ENCODE data around the gene PRAMEF9.
"Not testable (repeated sequence)": the region's sequence is repeated elsewhere in the genome, so short reads cannot be mapped to it uniquely, and the experiment has no call there.

The PRAMEF9 gene

DNA sequence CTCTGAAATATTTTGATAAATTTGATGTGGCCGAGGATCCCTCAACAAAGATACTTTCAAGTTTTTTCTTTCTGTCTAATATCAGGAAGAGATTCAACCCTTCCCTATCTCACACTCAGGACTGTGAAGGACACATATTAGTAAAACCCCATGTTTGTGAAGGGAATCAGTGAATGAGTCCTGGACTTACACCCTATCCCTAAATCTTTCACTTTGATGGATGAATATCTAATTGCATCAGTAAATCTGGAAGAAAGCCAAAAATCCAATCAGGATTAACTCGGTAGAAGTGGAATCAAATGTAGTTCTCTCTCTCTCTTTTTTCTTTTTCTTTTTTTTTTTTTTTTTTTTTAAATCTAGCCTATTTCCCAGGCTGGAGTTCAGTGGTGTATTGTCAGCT lies at the start of gene PRAMEF9:
PRAMEF9 (plus strand) TSS at position 301 of the 400 bp plus-strand sequence. CDS start 3,433 bp downstream, outside the sequence.
- H3K4me2 ChIP-seq (ENCODE audit: low read depth, low read length, poor library complexity, severe bottlenecking); H3K36me3 ChIP-seq (ENCODE audit: low read length); H3K27ac ChIP-seq (ENCODE audit: low read depth, low read length): not testable (repeated sequence)

DNA sequence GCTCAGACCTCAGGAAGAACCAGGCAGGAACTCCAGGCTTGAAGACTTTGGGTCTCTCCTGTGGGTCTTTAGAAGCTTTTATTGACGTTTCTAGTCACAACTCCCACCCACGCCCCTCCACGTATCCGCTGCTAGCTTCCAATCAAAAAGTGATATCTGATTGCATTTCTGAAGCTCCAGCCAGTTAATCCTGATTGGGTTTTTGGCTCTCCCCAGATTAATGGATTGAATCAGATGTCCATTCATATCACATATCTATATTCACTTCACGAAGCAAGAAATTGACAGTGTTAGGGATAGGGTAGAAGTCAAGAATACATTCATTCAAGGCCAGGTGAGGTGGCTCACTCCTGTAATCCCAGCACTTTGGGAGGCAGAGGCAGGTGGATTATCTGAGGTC lies 15.7 kb upstream of the PRAMEF9 start, which contains the start of gene PRAMEF26:
PRAMEF26 (minus strand) TSS at position 101 of the 400 bp plus-strand sequence. CDS start 2,914 bp downstream, outside the sequence.
- H3K9me3 ChIP-seq (ENCODE audit: insufficient read depth, low read length); H3K4me2 ChIP-seq (ENCODE audit: low read depth, low read length, poor library complexity, severe bottlenecking); H3K4me3 ChIP-seq (ENCODE audit: insufficient read depth, low read length, poor library complexity, severe bottlenecking); H3K9ac ChIP-seq (ENCODE audit: low read length); H3K36me3 ChIP-seq (ENCODE audit: low read length); H3F3A ChIP-seq (ENCODE audit: insufficient read depth); H4K20me1 ChIP-seq (ENCODE audit: low read depth, low read length); H3K79me2 ChIP-seq (ENCODE audit: insufficient read depth, low read length); H3K9me2 ChIP-seq (replicated peaks; ENCODE audit: insufficient read depth, low read length); H3K27me3 ChIP-seq (ENCODE audit: low read length); H2AFZ ChIP-seq (ENCODE audit: low read depth, low read length, severe bottlenecking); H3K27ac ChIP-seq (ENCODE audit: low read depth, low read length): not testable (repeated sequence)

More for the DNA sequence above, at the start of gene PRAMEF9:
- H3K9me2 ChIP-seq (replicated peaks; ENCODE audit: insufficient read depth, low read length); H4K20me1 ChIP-seq (ENCODE audit: low read depth, low read length); H3F3A ChIP-seq (ENCODE audit: insufficient read depth); H3K9me3 ChIP-seq (ENCODE audit: insufficient read depth, low read length); H3K4me3 ChIP-seq (ENCODE audit: insufficient read depth, low read length, poor library complexity, severe bottlenecking); H2AFZ ChIP-seq (ENCODE audit: low read depth, low read length, severe bottlenecking); H3K27me3 ChIP-seq (ENCODE audit: low read length); H3K9ac ChIP-seq (ENCODE audit: low read length); H3K79me2 ChIP-seq (ENCODE audit: insufficient read depth, low read length): not testable (repeated sequence)

DNA sequence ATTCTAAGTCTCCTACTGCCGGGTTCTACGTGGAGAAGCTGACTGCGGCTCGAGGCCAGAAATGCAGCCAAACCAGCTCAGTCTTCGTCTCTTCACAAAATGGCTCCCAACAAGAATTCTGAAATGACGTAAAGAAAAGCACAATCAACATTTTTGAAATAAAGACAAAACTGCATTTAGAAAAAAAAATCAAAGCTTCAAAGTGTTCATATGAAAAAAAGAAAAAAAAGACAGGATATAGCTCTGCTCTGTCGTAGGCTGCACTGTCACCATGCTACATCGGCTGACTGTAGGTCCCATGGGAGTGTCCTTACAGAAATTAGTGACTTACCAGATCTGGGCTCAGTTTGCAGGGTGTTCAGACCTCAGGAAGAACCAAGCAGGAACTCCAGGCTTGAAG lies 6.1 kb upstream of the PRAMEF9 start, which contains the start of gene HNRNPCL4:
HNRNPCL4 (minus strand) TSS at position 101 of the 400 bp plus-strand sequence. CDS start 164 bp downstream, outside the sequence.
- not testable (repeated sequence) for H3K79me2 ChIP-seq (ENCODE audit: insufficient read depth, low read length); H3K4me2 ChIP-seq (ENCODE audit: low read depth, low read length, poor library complexity, severe bottlenecking); H3K4me3 ChIP-seq (ENCODE audit: insufficient read depth, low read length, poor library complexity, severe bottlenecking); H3K27me3 ChIP-seq (ENCODE audit: low read length); H2AFZ ChIP-seq (ENCODE audit: low read depth, low read length, severe bottlenecking); H3K9me3 ChIP-seq (ENCODE audit: insufficient read depth, low read length); H3K36me3 ChIP-seq (ENCODE audit: low read length); H3K9me2 ChIP-seq (replicated peaks; ENCODE audit: insufficient read depth, low read length); H3F3A ChIP-seq (ENCODE audit: insufficient read depth); H3K9ac ChIP-seq (ENCODE audit: low read length); H3K27ac ChIP-seq (ENCODE audit: low read depth, low read length); H4K20me1 ChIP-seq (ENCODE audit: low read depth, low read length)

DNA sequence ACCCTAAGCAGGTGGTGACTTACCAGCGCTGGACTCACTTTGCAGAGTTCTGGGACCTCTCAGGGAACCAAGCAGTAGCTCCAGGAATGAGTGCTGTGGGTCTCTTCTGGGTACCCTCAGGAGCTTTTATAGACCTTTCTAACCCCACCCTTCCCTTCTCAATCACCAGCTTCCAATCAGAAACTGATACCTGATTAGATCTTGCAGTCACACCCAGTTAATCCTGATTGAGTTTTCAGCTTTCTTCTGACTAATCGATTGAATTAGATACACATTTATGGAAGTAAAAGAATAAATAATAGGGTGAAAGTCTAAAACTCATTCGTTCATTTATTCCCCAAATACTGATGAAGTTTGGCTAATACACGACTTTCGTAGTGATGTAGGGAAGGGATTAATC lies 29.7 kb downstream of the PRAMEF9 start, which contains the start of gene PRAMEF13:
PRAMEF13 (minus strand) TSS at position 101 of the 400 bp plus-strand sequence. CDS start 1,820 bp downstream, outside the sequence.
- H3K27me3 ChIP-seq (ENCODE audit: low read length); H3K4me3 ChIP-seq (ENCODE audit: insufficient read depth, low read length, poor library complexity, severe bottlenecking); H3K36me3 ChIP-seq (ENCODE audit: low read length); H3K9me3 ChIP-seq (ENCODE audit: insufficient read depth, low read length); H3K9me2 ChIP-seq (replicated peaks; ENCODE audit: insufficient read depth, low read length); H3F3A ChIP-seq (ENCODE audit: insufficient read depth); H2AFZ ChIP-seq (ENCODE audit: low read depth, low read length, severe bottlenecking); H3K9ac ChIP-seq (ENCODE audit: low read length); H3K79me2 ChIP-seq (ENCODE audit: insufficient read depth, low read length); H3K4me2 ChIP-seq (ENCODE audit: low read depth, low read length, poor library complexity, severe bottlenecking); H4K20me1 ChIP-seq (ENCODE audit: low read depth, low read length); H3K27ac ChIP-seq (ENCODE audit: low read depth, low read length): not testable (repeated sequence)

DNA sequence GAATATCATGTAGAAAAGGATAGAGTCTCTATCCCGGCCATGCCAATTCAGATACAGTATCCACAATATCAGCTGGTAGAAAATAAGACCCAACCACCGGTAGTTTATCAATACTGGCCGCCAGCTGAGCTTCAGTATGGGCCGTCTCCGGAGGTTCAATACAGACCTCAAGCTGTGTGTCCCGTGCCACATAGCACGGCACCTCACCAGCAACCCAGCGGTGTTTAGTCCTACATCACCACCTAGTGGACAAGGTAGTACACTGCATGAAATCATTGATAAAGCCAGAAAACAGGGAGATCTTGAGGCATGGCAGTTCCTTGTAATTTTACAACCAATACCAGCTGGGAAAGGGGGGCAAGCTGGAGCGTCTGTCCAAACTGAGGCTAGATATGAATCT lies 37.1 kb downstream of the PRAMEF9 start:
- H3K27me3 ChIP-seq (ENCODE audit: low read length); H2AFZ ChIP-seq (ENCODE audit: low read depth, low read length, severe bottlenecking); H3K4me2 ChIP-seq (ENCODE audit: low read depth, low read length, poor library complexity, severe bottlenecking); H3K27ac ChIP-seq (ENCODE audit: low read depth, low read length); H3K79me2 ChIP-seq (ENCODE audit: insufficient read depth, low read length); H3K9me3 ChIP-seq (ENCODE audit: insufficient read depth, low read length); H3K9ac ChIP-seq (ENCODE audit: low read length); H3F3A ChIP-seq (ENCODE audit: insufficient read depth); H3K36me3 ChIP-seq (ENCODE audit: low read length); H4K20me1 ChIP-seq (ENCODE audit: low read depth, low read length); H3K4me3 ChIP-seq (ENCODE audit: insufficient read depth, low read length, poor library complexity, severe bottlenecking); H3K9me2 ChIP-seq (replicated peaks; ENCODE audit: insufficient read depth, low read length): not testable (repeated sequence)

DNA sequence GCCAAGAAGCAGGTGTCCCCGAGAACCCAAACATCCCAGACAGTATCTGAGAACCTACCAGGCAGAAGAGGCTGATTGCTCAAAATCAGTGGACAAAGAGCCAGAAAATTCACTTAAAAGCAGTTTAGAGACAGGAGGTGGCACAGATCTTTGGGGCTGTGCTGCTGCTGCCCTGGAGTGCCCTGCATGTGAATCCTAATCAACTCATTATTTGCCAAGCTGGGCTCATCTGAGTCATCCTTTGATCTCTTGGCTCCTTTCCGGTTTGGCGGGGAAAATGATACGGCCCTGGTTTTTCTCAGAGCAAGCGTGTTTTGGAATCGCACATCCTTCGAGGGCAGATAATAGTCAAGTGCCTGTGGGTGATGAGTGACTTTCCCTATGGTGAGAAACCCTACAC lies 45.0 kb downstream of the PRAMEF9 start:
- H3K36me3 ChIP-seq (ENCODE audit: low read length); H3K9ac ChIP-seq (ENCODE audit: low read length); H3K4me2 ChIP-seq (ENCODE audit: low read depth, low read length, poor library complexity, severe bottlenecking); H3K9me2 ChIP-seq (replicated peaks; ENCODE audit: insufficient read depth, low read length); H3K27ac ChIP-seq (ENCODE audit: low read depth, low read length); H3K79me2 ChIP-seq (ENCODE audit: insufficient read depth, low read length); H3F3A ChIP-seq (ENCODE audit: insufficient read depth); H3K9me3 ChIP-seq (ENCODE audit: insufficient read depth, low read length); H4K20me1 ChIP-seq (ENCODE audit: low read depth, low read length); H3K27me3 ChIP-seq (ENCODE audit: low read length); H2AFZ ChIP-seq (ENCODE audit: low read depth, low read length, severe bottlenecking); H3K4me3 ChIP-seq (ENCODE audit: insufficient read depth, low read length, poor library complexity, severe bottlenecking): not testable (repeated sequence)

DNA sequence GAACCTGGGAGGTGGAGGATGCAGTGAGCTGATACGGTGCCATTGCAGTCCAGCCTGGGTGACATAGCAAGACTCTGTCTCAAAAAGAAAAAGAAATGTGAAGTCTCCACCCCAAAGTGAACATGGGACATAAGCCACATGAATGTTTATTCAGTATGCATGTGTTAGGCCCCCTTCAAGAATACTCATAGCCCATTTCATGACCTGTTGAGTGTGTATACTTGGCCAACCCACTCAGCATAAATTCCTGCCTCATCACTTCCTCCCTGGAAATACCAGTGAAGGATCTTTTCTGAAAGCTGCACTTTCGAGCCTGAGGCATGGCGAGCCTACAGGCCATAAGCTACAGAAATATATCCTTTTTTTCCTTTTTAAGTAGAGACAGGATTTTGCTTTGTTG lies 47.6 kb downstream of the PRAMEF9 start:
- H3K9me2 ChIP-seq (replicated peaks; ENCODE audit: insufficient read depth, low read length); H2AFZ ChIP-seq (ENCODE audit: low read depth, low read length, severe bottlenecking): not testable (repeated sequence)

DNA sequence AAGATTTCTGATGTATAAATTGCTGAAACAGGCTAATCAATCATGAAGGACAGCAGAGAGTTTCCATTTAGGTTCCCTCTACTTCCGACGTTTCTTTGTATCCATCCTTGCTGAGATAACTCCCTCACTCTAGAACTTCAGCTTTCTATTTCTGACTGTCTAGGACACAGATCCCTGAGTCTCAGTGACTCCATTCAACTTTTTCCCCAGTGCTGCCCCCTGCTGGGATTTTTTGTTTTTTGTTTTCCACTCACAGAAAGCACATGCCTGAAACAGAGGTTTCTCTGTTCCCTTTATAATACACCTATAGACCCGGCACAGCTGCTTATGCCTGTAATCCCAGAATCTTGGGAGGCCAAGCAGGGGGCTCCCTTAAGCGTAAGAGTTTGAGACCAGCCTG lies 51.1 kb downstream of the PRAMEF9 start:
- not testable (repeated sequence) for H3K9ac ChIP-seq (ENCODE audit: low read length); H3K79me2 ChIP-seq (ENCODE audit: insufficient read depth, low read length); H3K27me3 ChIP-seq (ENCODE audit: low read length); H2AFZ ChIP-seq (ENCODE audit: low read depth, low read length, severe bottlenecking); H3K4me2 ChIP-seq (ENCODE audit: low read depth, low read length, poor library complexity, severe bottlenecking); H3K9me3 ChIP-seq (ENCODE audit: insufficient read depth, low read length); H3K36me3 ChIP-seq (ENCODE audit: low read length); H3K4me3 ChIP-seq (ENCODE audit: insufficient read depth, low read length, poor library complexity, severe bottlenecking); H4K20me1 ChIP-seq (ENCODE audit: low read depth, low read length); H3K9me2 ChIP-seq (replicated peaks; ENCODE audit: insufficient read depth, low read length); H3K27ac ChIP-seq (ENCODE audit: low read depth, low read length); H3F3A ChIP-seq (ENCODE audit: insufficient read depth)

More for the DNA sequence above, 47.6 kb downstream of the PRAMEF9 start:
- H3K36me3 ChIP-seq (ENCODE audit: low read length); H3F3A ChIP-seq (ENCODE audit: insufficient read depth); H3K27me3 ChIP-seq (ENCODE audit: low read length); H3K4me3 ChIP-seq (ENCODE audit: insufficient read depth, low read length, poor library complexity, severe bottlenecking); H3K27ac ChIP-seq (ENCODE audit: low read depth, low read length); H3K9ac ChIP-seq (ENCODE audit: low read length); H4K20me1 ChIP-seq (ENCODE audit: low read depth, low read length); H3K79me2 ChIP-seq (ENCODE audit: insufficient read depth, low read length); H3K9me3 ChIP-seq (ENCODE audit: insufficient read depth, low read length); H3K4me2 ChIP-seq (ENCODE audit: low read depth, low read length, poor library complexity, severe bottlenecking): not testable (repeated sequence)

Measured in SU-DHL-6 (cell line).